Omental fat pad (tissue), 4 donors: ENCODE data around the gene ZBTB37. TPM values are rescaled to one million over a fixed set of nuclear protein-coding genes. Genes with fewer than 3 reads are reported as not detected.
"Not testable (repeated sequence)": the region's sequence is repeated elsewhere in the genome, so short reads cannot be mapped to it uniquely, and the experiment has no call there.

Source experiments
- ATAC-seq: fragments of 150-250 bp; one replicate; pipeline ENCODE4 v1.9.1; 2016; ENCODE audit warnings: mild to moderate bottlenecking, moderate library complexity; ENCODE audit not compliant: low FRiP score
- DNase-seq: peaks from one replicate; pipeline ENCODE4 v3.0.0-alpha.2; 2019; ENCODE audit warnings: low spot score
- small RNA-seq: library from RNA; depleted of rRNA; stranded (forward); fragments of <200 nt; gene quantifications from one replicate; pipeline ENCODE3, GENCODE V24; 2016
- total RNA-seq, 4 donors: library from RNA; depleted of rRNA; stranded (reverse); fragments of >200 nt; gene quantifications; one replicate each; pipeline ENCODE4 v1.1.0, GENCODE V29; 2016
- TF ChIP-seq, protein P1 (sequence below), 3 donors: fragments of 450-650 bp; IDR thresholded peaks; one replicate each; pipeline ENCODE4 v1.5.1; 2016 to 2017; ENCODE audit warnings: antibody characterized with exemption in 3 of 3, mild to moderate bottlenecking in 3 of 3, moderate library complexity in 2 of 3

Gene ZBTB37
- total RNA-seq, 4 donors from 2014 or later: 5.5 to 16.1 (median 12.1) TPM

- no peak for DNase-seq
- TF ChIP-seq, protein P1, sequence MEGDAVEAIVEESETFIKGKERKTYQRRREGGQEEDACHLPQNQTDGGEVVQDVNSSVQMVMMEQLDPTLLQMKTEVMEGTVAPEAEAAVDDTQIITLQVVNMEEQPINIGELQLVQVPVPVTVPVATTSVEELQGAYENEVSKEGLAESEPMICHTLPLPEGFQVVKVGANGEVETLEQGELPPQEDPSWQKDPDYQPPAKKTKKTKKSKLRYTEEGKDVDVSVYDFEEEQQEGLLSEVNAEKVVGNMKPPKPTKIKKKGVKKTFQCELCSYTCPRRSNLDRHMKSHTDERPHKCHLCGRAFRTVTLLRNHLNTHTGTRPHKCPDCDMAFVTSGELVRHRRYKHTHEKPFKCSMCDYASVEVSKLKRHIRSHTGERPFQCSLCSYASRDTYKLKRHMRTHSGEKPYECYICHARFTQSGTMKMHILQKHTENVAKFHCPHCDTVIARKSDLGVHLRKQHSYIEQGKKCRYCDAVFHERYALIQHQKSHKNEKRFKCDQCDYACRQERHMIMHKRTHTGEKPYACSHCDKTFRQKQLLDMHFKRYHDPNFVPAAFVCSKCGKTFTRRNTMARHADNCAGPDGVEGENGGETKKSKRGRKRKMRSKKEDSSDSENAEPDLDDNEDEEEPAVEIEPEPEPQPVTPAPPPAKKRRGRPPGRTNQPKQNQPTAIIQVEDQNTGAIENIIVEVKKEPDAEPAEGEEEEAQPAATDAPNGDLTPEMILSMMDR (IDR thresholded peaks at IDR 0.05): no peak
- ATAC-seq: no peak
These were observed 57.4 kb downstream of the ZBTB37 start for GRCh38 chr1:173925306-173926242.

DNA sequence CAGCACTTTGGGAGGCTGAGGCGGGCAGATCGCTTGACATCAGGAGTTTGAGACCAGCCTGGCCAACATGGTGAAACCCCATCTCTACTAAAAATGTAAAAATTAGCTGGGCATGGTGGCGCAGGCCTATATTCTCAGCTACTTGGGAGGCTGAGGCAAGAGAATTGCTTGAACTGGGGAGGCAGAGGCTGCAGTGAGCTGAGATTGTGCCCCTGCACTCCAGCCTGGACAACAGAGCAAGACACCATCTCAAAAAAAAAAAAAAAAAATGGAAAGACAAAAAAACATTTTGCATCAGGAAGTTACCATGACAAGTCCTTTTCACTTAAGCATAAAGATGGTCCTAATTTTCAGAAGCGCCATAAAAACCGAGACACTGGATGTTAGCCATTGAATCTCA, 62.4 kb downstream of the ZBTB37 start:
- DNase-seq, ATAC-seq: not testable (repeated sequence)

DNA sequence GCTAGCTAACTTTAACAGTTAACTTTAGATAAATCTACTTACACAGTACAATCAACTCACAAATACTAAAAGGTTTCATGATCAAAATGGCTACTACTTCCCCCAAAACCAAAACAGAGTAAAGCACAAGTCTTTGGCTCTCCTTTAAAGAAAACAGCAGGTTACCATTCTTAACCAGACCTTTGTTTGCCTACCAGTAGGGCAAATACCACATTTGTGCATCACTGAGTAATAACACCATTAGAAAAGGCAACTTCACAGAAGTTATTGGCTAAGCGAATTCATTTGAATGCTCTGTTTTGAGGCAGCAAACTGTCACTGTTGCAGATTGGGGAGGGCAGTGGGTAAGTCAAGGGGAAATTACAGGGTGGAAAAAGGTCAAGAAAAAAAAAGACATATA, 66.3 kb downstream of the ZBTB37 start:
- TF ChIP-seq, protein P1 (IDR thresholded peaks at IDR 0.05): no peak
- ATAC-seq (no peak), DNase-seq (no peak)

GRCh38 chr1:173937062-173937461, 68.9 kb downstream of the ZBTB37 start:
- DNase-seq (no peak), ATAC-seq (no peak)
- TF ChIP-seq, protein P1 (IDR thresholded peaks at IDR 0.05): no peak

DNA sequence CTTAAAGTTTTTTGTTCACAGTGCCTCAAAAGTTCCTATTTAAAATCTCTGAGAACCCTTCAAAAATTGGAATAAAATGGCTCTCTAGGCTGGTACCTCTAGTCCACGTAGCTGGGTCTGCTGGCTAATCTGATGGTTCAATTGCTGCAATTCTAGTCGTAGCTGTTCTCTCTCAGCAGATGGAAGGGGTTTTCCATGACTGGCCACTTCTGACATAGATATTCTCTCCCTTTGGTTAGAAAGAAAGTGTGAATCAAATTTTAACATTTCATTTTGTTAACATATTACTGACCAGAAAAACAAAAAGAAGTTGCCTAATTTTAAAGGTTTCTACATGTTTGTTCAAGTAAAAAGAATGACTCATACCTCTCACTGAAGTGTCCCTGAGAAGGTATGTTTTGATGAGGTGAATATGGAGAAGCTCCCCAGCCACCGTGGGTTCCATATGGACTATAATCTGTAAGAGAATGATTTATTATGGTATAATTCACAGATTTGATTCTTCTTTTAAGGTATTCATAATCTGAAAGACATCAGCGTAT, 78.3 kb downstream of the ZBTB37 start:
- no peak for ATAC-seq
- TF ChIP-seq, protein P1 (IDR thresholded peaks at IDR 0.05): no peak
- no peak for DNase-seq

DNA sequence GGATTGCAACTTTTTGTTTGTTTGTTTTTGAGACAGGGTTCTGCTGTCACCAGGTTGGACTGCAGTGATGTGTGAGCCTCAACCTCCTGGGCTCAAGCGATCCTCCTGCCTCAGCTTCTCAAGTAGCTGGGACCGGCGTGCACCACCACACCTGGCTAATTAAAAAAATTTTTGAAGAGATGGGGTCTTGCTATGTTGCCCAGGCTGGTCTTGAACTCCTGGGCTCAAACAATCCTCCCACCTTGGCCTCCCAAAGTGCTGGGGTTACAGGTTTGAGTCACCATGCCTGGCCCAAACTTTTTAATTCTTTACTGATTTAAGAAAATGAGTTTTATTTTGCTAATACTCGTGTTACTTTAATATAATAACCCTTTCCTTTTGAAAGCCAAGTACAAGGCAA, 80.4 kb downstream of the ZBTB37 start:
- ATAC-seq: no peak
- TF ChIP-seq, protein P1 (IDR thresholded peaks at IDR 0.05): no peak
- no peak for DNase-seq

Small RNAs within 50 kb of the gene (small RNA-seq; reads per million reads assigned to genes)
- gene RNA5SP67: not detected

Other genes with a start within 250 kb of the ZBTB37 start
- gene TEX50, start 233.0 kb upstream of the ZBTB37 start, total RNA-seq: not detected
- gene ANKRD45, start 198.5 kb upstream of the ZBTB37 start, total RNA-seq: under 1 TPM in 1 of 4 donors, not detected in 3; 0.38 TPM
- gene KLHL20, start 153.4 kb upstream of the ZBTB37 start, total RNA-seq: 10 to 100 TPM; 25.8 to 38.9 (median 30.7) TPM
- 10 to 100 TPM in 2 of 4 donors, 1 to 10 TPM in 2; 9.5 to 16.9 (median 12.1) TPM for gene DARS2, start 43.7 kb upstream of the ZBTB37 start, total RNA-seq
- 1 to 10 TPM; 2.6 to 6.9 (median 5.8) TPM for gene CENPL, start 43.5 kb upstream of the ZBTB37 start, total RNA-seq
- gene GAS5, start 391 bp upstream of the ZBTB37 start, total RNA-seq: 100 to 1,000 TPM; 312 to 565 (median 443) TPM
- gene SERPINC1, start 48.9 kb downstream of the ZBTB37 start, total RNA-seq: under 1 TPM in 1 of 4 donors, not detected in 3; 0.63 TPM
- 10 to 100 TPM; 27.6 to 41.6 (median 40.2) TPM for gene RC3H1, start 154.0 kb downstream of the ZBTB37 start, total RNA-seq